Hepatocyte (in vitro differentiated cells): Measurements from ENCODE around the gene NXPH4.

Source experiments
- CTCF ChIP-seq: fragments of 200-600 bp; sonication (generic); IDR thresholded peaks from 2 replicates; pipeline ENCODE4 v1.5.1; 2016; ENCODE audit warnings: antibody characterized with exemption, mild to moderate bottlenecking; ENCODE audit not compliant: poor library complexity
- EZH2 ChIP-seq: fragments of 200-600 bp; sonication (generic); IDR thresholded peaks from 2 replicates; pipeline ENCODE4 v1.6.1; 2016; ENCODE audit warnings: antibody characterized with exemption, mild to moderate bottlenecking, borderline replicate concordance
- EZH2phosphoT487 ChIP-seq: fragments of 200-600 bp; sonication (generic); IDR thresholded peaks from one replicate; pipeline ENCODE4 v1.6.1; 2018; ENCODE audit warnings: antibody characterized with exemption, mild to moderate bottlenecking, low read depth, moderate library complexity; ENCODE audit not compliant: unreplicated experiment, severe bottlenecking

DNA sequence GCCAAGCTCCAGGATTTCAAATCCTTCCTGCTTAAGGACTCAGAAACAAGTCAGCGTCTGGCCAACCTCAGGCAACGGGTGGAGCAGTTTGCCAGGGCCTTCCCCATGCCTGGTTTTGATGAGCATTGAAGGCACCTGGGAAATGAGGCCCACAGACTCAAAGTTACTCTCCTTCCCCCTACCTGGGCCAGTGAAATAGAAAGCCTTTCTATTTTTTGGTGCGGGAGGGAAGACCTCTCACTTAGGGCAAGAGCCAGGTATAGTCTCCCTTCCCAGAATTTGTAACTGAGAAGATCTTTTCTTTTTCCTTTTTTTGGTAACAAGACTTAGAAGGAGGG lies 17.6 kb downstream of the NXPH4 start:
- TF ChIP-seq CTCF (no peak), EZH2phosphoT487 (no peak), EZH2 (no peak)
